SU-DHL-6 (cell line): Measurements from ENCODE around the gene BBLN.

ENCODE experiments used
- H2AFZ ChIP-seq: fragments of 200-600 bp; sonication (generic); 2 replicates; pipeline ENCODE4 v1.6.1; 2014; ENCODE audit warnings: low read depth, mild to moderate bottlenecking, moderate library complexity, mixed read lengths, antibody characterized with exemption, low read length; ENCODE audit not compliant: severe bottlenecking
- H3F3A ChIP-seq: fragments of 200-600 bp; shearing (Covaris generic); 2 replicates; pipeline ENCODE4 v1.6.0; 2016; ENCODE audit warnings: antibody characterized with exemption, mild to moderate bottlenecking; ENCODE audit not compliant: insufficient read depth
- H3K27ac ChIP-seq: fragments of 200-600 bp; sonication (generic); 2 replicates; pipeline ENCODE4 v1.5.1; 2016; ENCODE audit warnings: low read depth, mild to moderate bottlenecking, low read length, moderate library complexity, mixed read lengths
- H3K27me3 ChIP-seq: fragments of 200-600 bp; sonication (generic), shearing (Covaris generic); 2 replicates; pipeline ENCODE4 v1.6.0; 2014; ENCODE audit warnings: mild to moderate bottlenecking, low read length
- H3K36me3 ChIP-seq: fragments of 200-600 bp; sonication (generic); 2 replicates; pipeline ENCODE4 v1.6.1; 2014; ENCODE audit warnings: mild to moderate bottlenecking, low read length, mixed read lengths
- H3K4me2 ChIP-seq: fragments of 300-600, 200-600 bp; shearing (Covaris generic), sonication (generic); 2 replicates; pipeline ENCODE4 v1.6.0; 2014; ENCODE audit warnings: low read length, low read depth, mild to moderate bottlenecking; ENCODE audit not compliant: poor library complexity, severe bottlenecking
- H3K4me3 ChIP-seq: fragments of 200-600 bp; sonication (generic); 2 replicates; pipeline ENCODE4 v1.5.1; 2014; ENCODE audit warnings: antibody characterized with exemption, low read length, mild to moderate bottlenecking, mixed read lengths; ENCODE audit not compliant: insufficient read depth, poor library complexity, severe bottlenecking
- H3K79me2 ChIP-seq: fragments of 200-600 bp; sonication (generic); 2 replicates; pipeline ENCODE4 v1.6.1; 2014; ENCODE audit warnings: mild to moderate bottlenecking, low read length, moderate library complexity; ENCODE audit not compliant: insufficient read depth
- H3K9ac ChIP-seq: fragments of 200-600 bp; sonication (generic); 2 replicates; pipeline ENCODE4 v1.7.0; 2014; ENCODE audit warnings: mild to moderate bottlenecking, low read length
- H3K9me2 ChIP-seq: fragments of 200-600 bp; sonication (generic); replicated peaks from 2 replicates; pipeline ENCODE4 v1.6.1; 2014; ENCODE audit warnings: low read length; ENCODE audit not compliant: insufficient read depth
- H3K9me3 ChIP-seq: fragments of 200-600 bp; sonication (generic); 2 replicates; pipeline ENCODE4 v1.6.1; 2014; ENCODE audit warnings: low read length, mixed read lengths; ENCODE audit not compliant: insufficient read depth
- H4K20me1 ChIP-seq: fragments of 200-600 bp; sonication (generic); 2 replicates; pipeline ENCODE4 v1.6.1; 2014; ENCODE audit warnings: low read depth, mild to moderate bottlenecking, antibody characterized with exemption, low read length, moderate library complexity, mixed read lengths
- CTCF ChIP-seq: fragments of 200-600 bp; sonication (generic); IDR thresholded peaks from one replicate; pipeline ENCODE4 v1.5.1; 2017; ENCODE audit warnings: antibody characterized with exemption, mild to moderate bottlenecking, low read length, moderate library complexity; ENCODE audit not compliant: insufficient read depth, poor library complexity, severe bottlenecking
- EZH2phosphoT487 ChIP-seq: fragments of 200-600 bp; sonication (generic), shearing (Covaris generic); conservative IDR thresholded peaks from 2 replicates; pipeline ENCODE4 v1.6.1; 2018; ENCODE audit warnings: mild to moderate bottlenecking, antibody characterized with exemption, low read length, moderate library complexity, mixed read lengths

The BBLN gene

GRCh38 chr9:128206916-128207910 lies 47.1 kb downstream of the BBLN start:
- H3K4me2 ChIP-seq: no peak overlapping the region
- H3K9me2 ChIP-seq: no peaks in the 10 kb centered on the region
- H3K79me2 ChIP-seq: no peaks in the 10 kb centered on the region
- no peak overlapping the region for H3K27ac ChIP-seq
- no peaks in the 10 kb centered on the region for H3F3A ChIP-seq
- no peaks in the 10 kb centered on the region for H4K20me1 ChIP-seq
- no peaks in the 10 kb centered on the region for H3K9me3 ChIP-seq
- no peaks in the 10 kb centered on the region for H3K27me3 ChIP-seq
- no peaks in the 10 kb centered on the region for H3K36me3 ChIP-seq
- H2AFZ ChIP-seq: no peak overlapping the region
- TF ChIP-seq EZH2phosphoT487 (no peak), CTCF (no peak)
- H3K9ac ChIP-seq: no peak overlapping the region
- H3K4me3 ChIP-seq: no peak overlapping the region

GRCh38 chr9:128208386-128208785 lies 48.3 kb downstream of the BBLN start:
- no peak overlapping the region for H3K4me3 ChIP-seq
- no peak overlapping the region for H3K4me2 ChIP-seq
- no peaks in the 10 kb centered on the region for H3K27me3 ChIP-seq
- H3K36me3 ChIP-seq: no peaks in the 10 kb centered on the region
- no peaks in the 10 kb centered on the region for H4K20me1 ChIP-seq
- no peak for TF ChIP-seq CTCF
- TF ChIP-seq EZH2phosphoT487: no peak
- no peak overlapping the region for H2AFZ ChIP-seq
- H3K9me2 ChIP-seq: no peaks in the 10 kb centered on the region
- H3K27ac ChIP-seq: no peak overlapping the region
- H3F3A ChIP-seq: no peaks in the 10 kb centered on the region
- H3K79me2 ChIP-seq: no peaks in the 10 kb centered on the region
- H3K9ac ChIP-seq: no peak overlapping the region
- no peaks in the 10 kb centered on the region for H3K9me3 ChIP-seq

- H3K9me3 ChIP-seq: no peaks in the 10 kb centered on the region
- H4K20me1 ChIP-seq: no peaks in the 10 kb centered on the region
- H3K9me2 ChIP-seq: no peaks in the 10 kb centered on the region
- H3K36me3 ChIP-seq: no peaks in the 10 kb centered on the region
- no peak for TF ChIP-seq EZH2phosphoT487
- H3K4me3 ChIP-seq: no peak overlapping the region
- H3K27me3 ChIP-seq: no peaks in the 10 kb centered on the region
- no peak overlapping the region for H3K9ac ChIP-seq
- no peak overlapping the region for H3K27ac ChIP-seq
- H3K4me2 ChIP-seq: no peak overlapping the region
- no peaks in the 10 kb centered on the region for H3F3A ChIP-seq
- H3K79me2 ChIP-seq: no peaks in the 10 kb centered on the region
- no peak overlapping the region for H2AFZ ChIP-seq
These were observed 49.0 kb downstream of the BBLN start for GRCh38 chr9:128208946-128209669.
